GM21381 (cell line): ENCODE measurements around the gene UGT1A8.
"Not testable (repeated sequence)": the region's sequence is repeated elsewhere in the genome, so short reads cannot be mapped to it uniquely, and the experiment has no call there.

Experiments
- ATAC-seq: cut with Tn5 transposase; IDR thresholded peaks from one replicate; pipeline ENCODE4 v1.9.1; 2021; ENCODE audit warnings: mild to moderate bottlenecking, moderate library complexity; ENCODE audit not compliant: unreplicated experiment

Gene UGT1A8

DNA sequence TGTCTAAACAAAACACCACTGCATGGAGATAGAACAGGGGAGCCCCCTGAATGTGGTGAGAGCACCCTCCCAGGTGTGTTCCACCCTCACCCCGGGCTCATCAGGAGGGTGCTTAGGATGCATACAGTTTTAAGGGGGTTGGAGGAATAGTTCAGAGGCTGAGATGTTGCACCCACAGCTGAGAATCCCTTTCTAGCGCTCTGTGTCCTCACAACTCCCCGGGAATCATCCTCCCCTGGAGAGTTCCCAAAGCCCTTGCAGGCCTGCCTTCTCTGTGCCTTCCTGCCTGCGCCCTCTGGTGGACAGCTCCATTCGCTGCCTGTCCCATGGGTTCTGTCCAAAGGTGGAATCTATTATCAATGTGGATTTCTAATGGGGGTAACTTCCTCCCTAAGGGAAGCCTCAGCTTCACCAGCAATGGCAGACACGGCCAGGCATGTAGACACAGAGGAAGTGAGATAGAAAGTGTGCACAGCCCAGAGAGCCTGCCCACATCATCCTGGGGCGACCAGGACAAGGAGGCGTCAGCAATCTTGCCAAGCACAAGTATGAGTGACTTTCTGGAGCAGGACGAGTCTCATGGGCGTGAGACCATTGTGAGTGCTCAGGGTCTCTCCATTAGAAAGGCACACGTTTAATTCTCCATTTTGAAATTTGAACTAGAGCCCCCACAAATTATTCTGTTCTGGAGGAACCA is 94.0 kb downstream of the UGT1A8 start:
- ATAC-seq: no peak

DNA sequence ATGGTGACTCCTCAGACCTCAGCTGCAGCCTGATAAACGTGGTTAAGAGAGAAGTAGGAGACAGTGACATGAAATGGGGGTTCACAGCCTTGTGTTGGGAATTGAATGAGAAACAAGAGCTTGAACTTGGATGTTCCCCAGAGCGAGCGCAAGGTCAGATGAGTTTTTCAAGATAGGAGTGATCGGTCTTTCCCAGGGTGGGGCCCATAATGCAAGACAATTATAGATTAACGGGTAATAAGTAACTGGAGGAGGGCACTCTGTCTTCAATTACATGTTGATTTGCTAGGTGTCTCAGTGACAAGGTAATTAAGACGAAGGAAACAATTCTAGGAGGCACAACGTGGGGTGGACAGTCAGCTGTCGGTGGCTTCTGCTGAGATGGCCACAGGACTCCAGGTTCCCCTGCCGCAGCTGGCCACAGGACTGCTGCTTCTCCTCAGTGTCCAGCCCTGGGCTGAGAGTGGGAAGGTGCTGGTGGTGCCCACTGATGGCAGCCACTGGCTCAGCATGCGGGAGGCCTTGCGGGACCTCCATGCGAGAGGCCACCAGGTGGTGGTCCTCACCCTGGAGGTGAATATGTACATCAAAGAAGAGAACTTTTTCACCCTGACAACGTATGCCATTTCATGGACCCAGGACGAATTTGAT is 95.3 kb downstream of the UGT1A8 start, which contains the start of gene UGT1A5:
Gene UGT1A5, plus strand, starts transcription at position 297 of the 651 bp plus-strand sequence. Its CDS starts 85 bp downstream, at position 382.
- no peak for ATAC-seq

DNA sequence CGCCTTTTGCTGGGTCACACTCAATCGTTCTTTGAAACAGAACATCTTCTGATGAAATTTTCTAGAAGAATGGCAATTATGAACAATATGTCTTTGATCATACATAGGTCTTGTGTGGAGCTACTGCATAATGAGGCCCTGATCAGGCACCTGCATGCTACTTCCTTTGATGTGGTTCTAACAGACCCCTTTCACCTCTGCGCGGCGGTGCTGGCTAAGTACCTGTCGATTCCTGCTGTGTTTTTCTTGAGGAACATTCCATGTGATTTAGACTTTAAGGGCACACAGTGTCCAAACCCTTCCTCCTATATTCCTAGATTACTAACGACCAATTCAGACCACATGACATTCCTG is 95.8 kb downstream of the UGT1A8 start:
- no peak for ATAC-seq

DNA sequence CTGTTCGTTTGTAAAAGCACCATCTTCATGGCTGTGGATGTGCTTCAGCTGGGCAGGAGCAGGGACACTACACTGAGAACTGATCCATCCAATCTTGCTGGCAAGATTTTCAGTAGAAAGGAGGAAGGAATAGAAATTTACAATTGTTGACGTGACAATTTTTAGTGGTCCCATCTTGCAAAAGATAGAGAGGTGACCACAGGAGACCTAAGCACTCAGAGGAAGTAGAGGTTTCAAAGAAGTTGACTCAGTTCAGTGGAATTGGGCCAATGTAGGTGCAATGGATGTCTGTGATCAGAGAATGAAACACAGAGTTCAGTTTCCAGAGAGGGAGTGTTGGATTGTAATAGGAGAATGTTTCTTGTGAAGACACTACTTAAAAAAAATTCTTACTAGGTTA is 96.7 kb downstream of the UGT1A8 start:
- ATAC-seq: no peak

DNA sequence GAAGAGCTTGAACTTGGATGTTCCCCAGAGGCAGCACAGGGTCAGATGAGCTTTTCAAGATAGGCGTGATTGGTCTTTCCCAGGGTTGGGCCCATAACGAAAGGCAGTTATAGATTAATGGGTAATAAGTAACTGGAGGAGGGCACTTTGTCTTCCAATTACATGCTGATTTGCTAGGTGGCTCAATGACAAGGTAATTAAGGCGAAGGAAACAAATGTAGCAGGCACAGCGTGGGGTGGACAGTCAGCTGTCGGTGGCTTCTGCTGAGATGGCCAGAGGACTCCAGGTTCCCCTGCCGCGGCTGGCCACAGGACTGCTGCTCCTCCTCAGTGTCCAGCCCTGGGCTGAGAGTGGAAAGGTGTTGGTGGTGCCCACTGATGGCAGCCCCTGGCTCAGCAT is 101.1 kb downstream of the UGT1A8 start, which contains the start of gene UGT1A4:
Gene UGT1A4, plus strand, starts transcription at position 185 of the 400 bp plus-strand sequence. Its CDS starts 85 bp downstream, at position 270.
- ATAC-seq: no peak

DNA sequence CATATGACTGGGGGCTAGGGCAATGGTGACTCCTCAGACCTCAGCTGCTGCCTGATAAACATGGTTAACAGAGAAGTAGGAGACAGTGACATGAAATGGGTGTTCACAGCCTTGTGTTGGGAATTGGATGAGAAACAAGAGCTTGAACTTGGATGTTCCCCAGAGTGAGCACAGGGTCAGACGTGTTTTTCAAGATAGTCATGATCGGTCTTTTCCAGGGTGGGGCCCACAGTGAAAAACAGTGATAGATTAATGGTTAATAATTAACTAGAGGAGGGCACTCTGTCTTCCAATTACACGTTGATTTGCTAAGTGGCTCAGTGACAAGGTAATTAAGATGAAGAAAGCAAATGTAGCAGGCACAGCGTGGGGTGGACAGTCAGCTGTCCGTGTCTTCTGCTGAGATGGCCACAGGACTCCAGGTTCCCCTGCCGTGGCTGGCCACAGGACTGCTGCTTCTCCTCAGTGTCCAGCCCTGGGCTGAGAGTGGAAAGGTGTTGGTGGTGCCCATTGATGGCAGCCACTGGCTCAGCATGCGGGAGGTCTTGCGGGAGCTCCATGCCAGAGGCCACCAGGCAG is 111.4 kb downstream of the UGT1A8 start, which contains the start of gene UGT1A3:
Gene UGT1A3, plus strand, starts transcription at position 320 of the 579 bp plus-strand sequence. Its CDS starts 85 bp downstream, at position 405.
- no peak for ATAC-seq

DNA sequence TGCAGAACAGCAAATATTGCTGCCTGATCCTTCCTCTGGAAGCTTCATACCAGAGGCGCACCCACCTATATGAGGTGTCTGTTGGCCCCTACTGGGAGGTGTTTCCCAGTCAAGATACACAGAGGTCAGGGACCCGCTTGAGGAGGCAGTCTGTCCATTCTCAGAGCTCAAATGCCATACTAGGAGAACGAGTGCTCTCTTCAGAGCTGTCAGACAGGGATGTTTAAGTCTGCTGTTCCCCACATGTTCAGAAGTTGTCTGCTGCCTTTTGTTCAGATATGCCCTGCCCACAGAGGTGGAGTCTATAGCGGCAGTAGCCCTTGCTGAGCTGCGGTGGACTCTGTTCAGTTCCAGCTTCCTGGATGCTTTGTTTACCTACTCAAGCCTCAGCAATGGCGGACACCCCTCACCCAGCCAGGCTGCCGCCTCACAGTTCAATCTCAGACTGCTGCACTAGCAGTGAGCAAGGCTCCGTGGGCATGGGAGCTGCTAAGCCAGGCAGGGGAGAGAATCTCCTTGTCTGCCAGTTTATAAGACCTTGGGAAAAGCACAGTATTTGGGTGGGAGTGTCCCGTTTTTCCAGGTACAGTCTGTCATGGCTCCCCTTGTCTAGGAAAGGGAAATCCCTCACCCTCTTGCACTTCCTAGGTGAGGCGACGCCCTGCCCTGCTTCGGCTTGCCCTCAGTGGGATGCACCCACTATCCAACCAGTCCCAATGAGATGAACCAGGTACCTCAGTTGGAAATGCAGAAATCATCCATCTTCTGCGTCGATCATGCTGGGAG is 119.6 kb downstream of the UGT1A8 start:
- ATAC-seq: not testable (repeated sequence)

DNA sequence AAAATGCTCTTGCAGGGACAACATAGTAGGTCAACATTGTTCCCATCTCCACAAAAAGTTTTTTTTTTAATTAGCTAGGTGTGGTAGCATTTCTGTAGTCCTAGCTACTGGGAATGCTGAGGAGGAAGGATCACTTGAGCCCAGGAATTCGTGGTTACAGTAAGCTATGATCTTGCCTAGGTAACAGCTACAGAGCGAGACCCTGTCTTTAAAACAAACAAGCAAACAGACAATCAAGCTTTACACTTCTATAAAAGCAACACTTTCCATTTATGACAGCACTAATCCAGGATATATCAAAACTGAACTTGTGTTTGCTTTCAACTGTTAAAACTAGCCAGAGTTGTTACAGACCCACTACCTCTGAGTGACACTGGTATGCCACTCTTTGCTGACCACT is 123.4 kb downstream of the UGT1A8 start:
- no peak for ATAC-seq

DNA sequence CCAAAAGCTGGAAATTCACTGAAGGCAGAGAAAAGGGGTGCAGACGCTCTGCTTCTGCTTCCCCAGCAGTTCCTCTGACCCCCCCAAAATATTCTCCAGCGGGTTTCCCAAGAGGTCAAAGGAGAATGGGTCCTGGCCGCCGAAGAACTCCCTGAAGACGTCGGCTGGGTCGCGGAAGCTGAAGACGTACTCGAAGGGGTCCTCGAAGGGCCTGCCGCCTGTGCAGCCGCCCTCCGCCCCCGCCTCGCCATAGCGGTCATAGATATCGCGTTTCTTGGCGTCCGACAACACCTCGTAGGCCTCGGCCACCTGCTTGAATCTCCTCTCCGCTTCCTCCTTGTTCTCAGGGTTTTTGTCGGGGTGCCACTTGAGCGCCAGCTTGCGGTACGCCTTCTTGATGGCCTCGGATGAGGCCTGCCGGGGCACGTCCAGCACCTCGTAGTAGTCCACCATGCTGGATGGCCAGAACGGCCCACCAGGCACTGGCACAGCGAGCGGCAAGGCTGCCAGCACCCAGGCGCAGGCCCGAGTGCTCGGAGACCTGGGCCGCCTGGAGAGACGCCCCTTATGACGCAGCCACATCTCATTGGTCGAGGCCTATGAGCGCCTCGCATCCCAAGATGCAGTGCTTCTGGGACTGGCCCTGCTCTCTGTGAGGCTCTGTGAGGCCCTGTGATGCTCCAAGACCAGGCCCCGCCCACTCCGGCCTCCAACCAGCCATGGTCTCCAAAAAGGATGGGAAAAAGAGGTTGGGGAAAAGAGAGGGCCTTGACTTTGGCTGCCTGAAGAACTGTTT is 126.2 kb downstream of the UGT1A8 start:
- ATAC-seq: no peak

DNA sequence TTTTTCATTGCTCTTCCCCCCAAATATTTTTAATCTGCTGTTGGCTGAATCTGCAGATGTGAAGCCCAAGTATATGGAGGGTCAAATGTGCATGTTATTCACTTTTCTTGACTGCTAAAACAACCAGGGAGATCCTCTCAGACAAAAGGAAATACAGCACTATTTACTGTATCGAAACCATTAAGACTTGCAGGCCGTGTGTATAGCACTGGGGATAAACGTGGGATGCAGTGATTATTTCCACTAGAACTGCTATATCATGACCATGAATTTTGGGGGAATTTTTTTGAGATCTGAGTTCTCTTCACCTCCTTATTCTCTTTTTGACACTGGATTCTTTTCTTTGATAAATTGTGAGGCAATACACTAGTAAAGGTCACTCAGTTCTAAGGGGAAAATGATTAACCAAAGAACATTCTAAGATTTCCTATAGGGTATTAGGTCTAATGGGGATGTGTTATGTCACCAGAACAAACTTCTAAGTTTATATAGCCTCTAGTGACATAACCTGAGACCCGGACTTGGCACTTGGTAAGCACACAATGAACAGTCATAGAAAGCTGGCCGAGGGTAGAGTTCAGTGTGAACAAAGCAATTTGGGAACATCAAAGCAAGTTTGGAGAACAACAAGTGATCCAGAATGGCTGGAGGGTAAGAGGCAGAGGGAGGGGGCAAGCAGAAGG is 127.8 kb downstream of the UGT1A8 start:
- ATAC-seq: no peak

DNA sequence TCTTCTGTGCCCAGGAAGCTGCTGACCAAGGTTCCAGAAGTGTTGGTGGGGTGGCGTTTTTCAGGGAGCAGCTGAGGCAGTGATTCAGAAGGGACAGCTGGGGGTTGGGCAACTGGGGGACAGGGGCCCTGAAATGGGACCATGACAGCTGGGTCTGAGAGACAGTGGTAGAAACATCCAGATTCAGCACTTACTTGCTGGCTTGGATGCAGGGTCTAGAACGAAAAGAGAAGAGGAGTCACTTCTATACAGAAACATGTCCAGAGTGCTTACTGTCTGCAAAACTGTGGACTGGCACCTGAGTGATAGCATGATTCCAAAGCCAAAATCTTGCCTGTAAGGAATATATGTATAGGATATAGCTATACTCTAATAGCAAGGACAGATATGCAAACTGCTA is 128.4 kb downstream of the UGT1A8 start:
- not testable (repeated sequence) for ATAC-seq

DNA sequence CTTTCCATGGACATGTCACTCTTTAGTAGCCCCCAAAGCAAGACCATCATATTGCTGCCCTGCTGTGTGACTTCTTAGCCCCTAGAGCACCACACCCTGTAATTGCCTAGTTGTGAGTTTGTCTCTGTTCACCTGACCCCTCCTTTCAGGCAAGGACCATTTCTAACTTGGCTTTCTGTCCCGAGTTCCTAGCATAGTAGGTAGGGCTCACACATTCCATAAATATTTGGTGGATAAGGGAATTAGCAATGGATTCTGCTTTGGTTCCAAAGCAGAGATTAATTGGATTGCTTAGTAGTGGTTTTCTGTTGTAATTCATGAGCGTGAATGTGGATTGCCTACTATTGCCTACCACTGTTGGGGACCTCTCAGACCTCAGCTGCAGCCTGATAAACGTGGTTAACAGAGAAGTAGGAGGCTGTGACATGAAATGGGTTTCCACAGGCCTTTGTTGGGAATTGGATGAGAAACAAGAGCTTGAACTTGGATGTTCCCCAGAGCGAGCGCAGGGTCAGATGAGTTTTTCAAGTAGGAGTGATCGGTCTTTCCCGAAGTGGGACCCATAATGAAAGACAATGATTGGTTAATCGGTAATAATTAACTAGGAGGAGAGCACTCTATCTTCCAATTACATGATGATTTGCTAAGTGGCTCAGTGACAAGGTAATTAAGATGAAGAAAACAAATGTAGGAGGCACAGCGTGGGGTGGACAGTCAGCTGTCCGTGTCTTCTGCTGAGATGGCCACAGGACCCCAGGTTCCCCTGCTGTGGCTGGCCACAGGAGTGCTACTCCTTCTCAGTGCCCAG is 129.2 kb downstream of the UGT1A8 start:
- ATAC-seq: no peak

DNA sequence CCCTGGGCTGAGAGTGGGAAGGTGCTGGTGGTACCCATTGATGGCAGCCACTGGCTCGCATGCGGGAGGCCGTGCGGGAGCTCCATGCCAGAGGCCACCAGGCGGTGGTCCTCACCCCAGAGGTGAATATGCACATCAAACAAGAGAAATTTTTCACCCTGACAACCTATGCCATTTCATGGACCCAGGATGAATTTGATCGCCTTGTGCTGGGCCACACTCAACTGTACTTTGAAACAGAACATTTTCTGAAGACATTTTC is 129.8 kb downstream of the UGT1A8 start:
- no peak for ATAC-seq

DNA sequence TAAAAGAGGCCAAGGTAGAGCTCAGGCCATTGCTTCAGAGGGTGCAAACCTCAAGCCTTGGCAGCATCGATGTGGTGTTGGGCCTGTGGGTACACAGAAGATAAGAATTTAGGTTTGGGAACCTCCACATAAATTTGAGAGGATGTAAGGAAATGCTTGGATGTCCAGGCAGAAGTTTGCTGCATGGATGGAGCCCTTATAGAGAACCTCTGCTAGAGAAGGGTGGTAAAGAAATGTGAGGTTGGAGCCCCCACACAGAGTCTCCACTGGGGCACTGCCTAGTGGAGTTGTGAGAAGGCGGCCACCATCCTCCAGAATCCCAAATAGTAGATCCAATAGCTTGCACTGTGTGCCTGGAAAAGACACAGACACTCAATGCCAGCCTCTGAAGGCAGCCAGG is 133.3 kb downstream of the UGT1A8 start:
- ATAC-seq: not testable (repeated sequence)

DNA sequence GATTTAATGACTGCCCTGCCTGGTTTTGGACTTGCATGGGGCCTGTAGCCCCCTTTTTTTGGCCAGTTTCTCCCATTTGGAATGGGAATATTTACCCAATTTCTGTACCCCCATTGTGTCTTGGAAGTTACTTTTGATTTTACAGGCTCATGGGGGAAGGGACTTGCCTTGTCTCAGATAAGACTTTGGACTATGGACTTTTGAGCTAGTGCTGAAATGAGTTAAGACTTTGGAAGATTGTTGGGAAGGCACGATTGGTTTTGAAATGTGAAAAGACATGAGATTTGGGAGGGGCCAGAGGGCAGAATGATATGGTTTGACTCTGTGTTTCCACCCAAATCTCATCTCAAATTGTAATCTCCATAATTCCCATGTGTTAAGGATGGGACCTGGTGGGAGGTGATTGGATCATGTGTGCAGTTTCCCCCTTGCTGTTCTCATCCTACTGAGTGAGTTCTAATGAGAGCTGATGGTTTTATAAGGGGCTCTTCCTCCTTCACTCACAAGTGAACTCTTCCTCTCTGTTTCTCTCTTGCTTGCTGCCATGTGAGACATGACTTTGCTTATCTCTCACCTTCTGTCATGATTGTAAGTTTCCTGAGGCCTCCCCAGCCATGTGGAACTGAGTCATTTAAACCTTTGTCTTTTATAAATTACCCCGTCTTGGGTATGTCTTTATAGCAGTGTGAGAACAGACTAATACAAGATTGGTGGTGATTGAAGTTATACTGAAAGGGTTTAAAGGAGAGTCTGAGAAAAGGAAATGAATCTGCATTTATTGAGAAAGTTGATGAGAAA is 134.0 kb downstream of the UGT1A8 start:
- ATAC-seq: not testable (repeated sequence)

DNA sequence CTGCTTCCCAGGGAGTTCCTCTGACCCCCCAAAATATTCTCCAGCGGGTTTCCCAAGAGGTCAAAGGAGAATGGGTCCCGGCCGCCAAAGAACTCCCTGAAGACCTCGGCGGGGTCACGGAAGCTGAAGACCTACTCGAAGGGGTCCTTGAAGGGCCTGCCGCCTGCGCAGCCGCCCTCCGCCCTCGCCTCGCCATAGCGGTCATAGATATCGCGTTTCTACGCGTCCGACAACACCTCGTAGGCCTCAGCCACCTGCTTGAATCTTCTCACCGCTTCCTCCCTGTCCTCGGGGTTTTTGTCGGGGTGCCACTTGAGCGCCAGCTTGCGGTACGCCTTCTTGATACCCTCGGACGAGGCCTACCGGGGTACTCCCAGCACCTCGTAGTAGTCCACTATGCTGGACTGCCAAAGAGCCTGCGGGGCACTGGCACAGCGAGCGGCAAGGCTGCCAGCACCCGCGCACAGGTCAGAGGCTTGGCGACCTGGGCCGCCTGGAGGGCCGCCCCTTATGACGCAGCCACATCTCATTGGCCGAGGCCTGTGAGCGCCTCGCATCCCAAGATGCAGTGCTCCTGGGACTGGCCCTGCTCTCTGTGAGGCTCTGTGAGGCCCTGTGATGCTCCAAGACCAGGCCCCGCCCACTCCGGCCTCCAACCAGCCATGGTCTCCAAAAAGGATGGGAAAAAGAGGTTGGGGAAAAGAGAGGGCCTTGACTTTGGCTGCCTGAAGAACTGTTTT is 137.6 kb downstream of the UGT1A8 start:
- no peak for ATAC-seq

DNA sequence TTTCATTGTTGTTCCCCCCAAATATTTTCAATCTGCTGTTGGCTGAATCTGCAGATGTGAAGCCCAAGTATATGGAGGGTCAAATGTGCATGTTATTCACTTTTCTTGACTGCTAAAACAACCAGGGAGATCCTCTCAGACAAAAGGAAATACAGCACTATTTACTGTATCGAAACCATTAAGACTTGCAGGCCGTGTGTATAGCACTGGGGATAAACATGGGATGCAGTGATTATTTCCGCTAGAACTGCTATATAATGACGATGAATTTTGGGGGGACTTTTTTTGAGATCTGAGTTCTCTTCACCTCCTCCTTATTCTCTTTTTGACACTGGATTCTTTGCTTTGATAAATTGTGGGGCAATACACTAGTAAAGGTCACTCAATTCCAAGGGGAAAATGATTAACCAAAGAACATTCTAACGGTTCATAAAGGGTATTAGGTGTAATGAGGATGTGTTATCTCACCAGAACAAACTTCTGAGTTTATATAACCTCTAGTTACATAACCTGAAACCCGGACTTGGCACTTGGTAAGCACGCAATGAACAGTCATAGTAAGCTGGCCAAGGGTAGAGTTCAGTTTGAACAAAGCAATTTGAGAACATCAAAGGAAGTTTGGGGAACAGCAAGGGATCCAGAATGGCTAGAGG is 139.1 kb downstream of the UGT1A8 start:
- no peak for ATAC-seq
